HG02981 (cell line): ENCODE data around the gene BBS9.

Experiments
- ATAC-seq: cut with Tn5 transposase; IDR thresholded peaks from one replicate; pipeline ENCODE4 v1.9.1; 2021; ENCODE audit warnings: mild to moderate bottlenecking, moderate library complexity; ENCODE audit not compliant: unreplicated experiment

BBS9 gene

GRCh38 chr7:33536398-33537103 lies 407.2 kb downstream of the BBS9 start:
- ATAC-seq, result no peak

- no peak for ATAC-seq
These were observed 407.7 kb downstream of the BBS9 start for GRCh38 chr7:33537104-33537477.

GRCh38 chr7:33539198-33539597 lies 409.8 kb downstream of the BBS9 start:
- no peak for ATAC-seq

GRCh38 chr7:33539659-33540400 lies 410.5 kb downstream of the BBS9 start:
- ATAC-seq, result no peak

GRCh38 chr7:33547880-33548279 lies 418.5 kb downstream of the BBS9 start:
- ATAC-seq, result no peak

GRCh38 chr7:33550363-33550762 lies 421.0 kb downstream of the BBS9 start:
- ATAC-seq, result no peak

- ATAC-seq, result no peak
These were observed 421.6 kb downstream of the BBS9 start for GRCh38 chr7:33550979-33551378.

- no peak for ATAC-seq
These were observed 424.7 kb downstream of the BBS9 start for GRCh38 chr7:33554046-33554445.

- ATAC-seq, result no peak
These were observed 425.2 kb downstream of the BBS9 start for GRCh38 chr7:33554576-33554975.

- ATAC-seq, result no peak
These were observed 427.1 kb downstream of the BBS9 start for GRCh38 chr7:33556472-33556871.

GRCh38 chr7:33558549-33559323 lies 429.4 kb downstream of the BBS9 start:
- ATAC-seq, result no peak

GRCh38 chr7:33559324-33559710 lies 430.0 kb downstream of the BBS9 start:
- ATAC-seq, result no peak

GRCh38 chr7:33562996-33563395 lies 433.6 kb downstream of the BBS9 start:
- no peak for ATAC-seq

GRCh38 chr7:33563651-33564050 lies 434.3 kb downstream of the BBS9 start:
- no peak for ATAC-seq

GRCh38 chr7:33578166-33578565 lies 448.8 kb downstream of the BBS9 start:
- no peak for ATAC-seq

- ATAC-seq, result no peak
These were observed 449.7 kb downstream of the BBS9 start for GRCh38 chr7:33578881-33579672.

- ATAC-seq, result no peak
These were observed 450.3 kb downstream of the BBS9 start for GRCh38 chr7:33579673-33579960.

- ATAC-seq, result no peak
These were observed 451.9 kb downstream of the BBS9 start for GRCh38 chr7:33581236-33581635.

- ATAC-seq, result no peak
These were observed 452.7 kb downstream of the BBS9 start for GRCh38 chr7:33582104-33582503.

GRCh38 chr7:33582533-33582932 lies 453.2 kb downstream of the BBS9 start:
- ATAC-seq, result no peak

GRCh38 chr7:33589911-33590310 lies 460.5 kb downstream of the BBS9 start:
- no peak for ATAC-seq
